NCI-H82 (cell line): ENCODE measurements around the gene SFXN2.
"Not testable (repeated sequence)": the region's sequence is repeated elsewhere in the genome, so short reads cannot be mapped to it uniquely, and the experiment has no call there.

Experiments used
- DNase-seq: peaks from one replicate; lab custom pipeline; 2025; lab: John Stamatoyannopoulos, UW

SFXN2 gene

GRCh38 chr10:102681696-102682095 is 32.7 kb upstream of the SFXN2 start:
- DNase-seq: no peak

DNA sequence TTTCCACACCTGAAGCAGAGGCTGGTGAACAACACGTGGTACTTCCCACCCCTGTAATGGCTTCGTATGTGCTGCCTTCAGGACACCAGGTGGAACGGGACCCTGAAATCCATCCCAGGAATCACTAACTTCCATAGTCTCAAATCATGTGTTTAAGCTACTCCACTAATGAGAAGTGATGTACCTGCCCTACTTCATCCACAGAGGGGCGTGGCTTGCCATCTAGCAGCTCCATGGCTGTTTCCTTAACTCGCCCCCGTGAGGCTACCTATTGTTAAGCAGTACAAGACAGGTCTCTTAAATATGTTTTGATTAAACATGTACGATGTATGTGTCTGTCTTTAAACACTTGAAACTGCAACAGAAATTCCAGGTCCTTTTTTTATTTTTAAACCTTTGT is 32.0 kb upstream of the SFXN2 start:
- no peak for DNase-seq

DNA sequence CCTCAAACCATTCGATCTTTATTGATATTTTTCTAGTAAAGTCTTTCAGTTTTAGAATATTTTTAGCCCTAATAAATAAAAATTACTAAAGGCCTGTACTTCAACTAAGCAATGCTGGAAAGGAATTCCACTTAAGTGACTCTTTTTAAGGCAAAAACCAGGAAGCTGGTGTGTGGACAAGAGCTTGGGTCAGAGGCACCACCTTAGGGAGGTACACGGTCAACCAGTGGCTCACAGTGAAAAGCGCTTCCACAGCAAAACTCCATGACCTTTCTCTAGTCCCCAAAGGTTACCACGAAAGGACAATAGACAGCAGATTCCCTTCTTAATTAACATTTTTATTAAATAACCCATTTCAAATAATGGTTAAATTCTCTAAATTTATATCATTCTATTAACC is 31.5 kb upstream of the SFXN2 start:
- no peak for DNase-seq

GRCh38 chr10:102683736-102684135 is 30.7 kb upstream of the SFXN2 start:
- peak; percentile 45 for DNase-seq

GRCh38 chr10:102691285-102692066 is 23.0 kb upstream of the SFXN2 start:
- no peak for DNase-seq

DNA sequence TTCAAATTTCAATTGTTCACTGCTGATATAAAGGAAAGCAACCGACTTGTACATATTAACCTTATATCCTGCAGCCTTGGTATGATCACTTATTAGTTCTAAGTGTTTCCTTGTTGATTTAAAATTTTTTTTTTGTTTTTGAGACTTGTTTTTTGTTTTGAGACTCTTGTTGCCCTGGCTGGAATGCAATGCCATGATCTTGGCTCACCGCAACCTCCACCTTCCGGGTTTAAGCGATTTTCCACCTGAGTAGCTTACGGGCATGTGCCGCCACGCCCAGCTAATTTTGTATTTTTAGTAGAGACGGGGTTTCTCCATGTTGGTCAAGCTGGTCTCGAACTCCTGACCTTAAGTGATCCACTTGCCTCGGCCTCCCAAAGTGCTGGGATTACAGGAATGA is 19.0 kb upstream of the SFXN2 start:
- not testable (repeated sequence) for DNase-seq

DNA sequence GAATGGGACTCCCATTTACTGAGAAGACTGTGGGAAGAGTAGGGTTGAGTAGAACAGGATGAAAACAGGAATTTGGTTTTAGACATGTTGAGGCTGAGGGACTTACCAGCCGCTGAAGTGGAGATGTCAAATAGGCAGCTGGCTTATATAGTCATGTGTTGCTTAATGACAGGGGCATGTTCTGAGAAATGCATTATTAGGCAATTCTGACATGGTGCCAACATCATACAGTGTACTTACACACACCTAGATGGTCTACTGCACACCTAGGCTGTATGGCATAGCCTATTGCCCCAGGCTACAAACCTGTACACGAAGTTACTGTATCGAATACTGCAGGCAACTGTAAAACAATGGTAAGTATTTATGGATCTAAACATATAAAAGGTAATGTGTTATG is 17.7 kb upstream of the SFXN2 start:
- no peak for DNase-seq

GRCh38 chr10:102698894-102699293 is 15.5 kb upstream of the SFXN2 start:
- DNase-seq: no peak

DNA sequence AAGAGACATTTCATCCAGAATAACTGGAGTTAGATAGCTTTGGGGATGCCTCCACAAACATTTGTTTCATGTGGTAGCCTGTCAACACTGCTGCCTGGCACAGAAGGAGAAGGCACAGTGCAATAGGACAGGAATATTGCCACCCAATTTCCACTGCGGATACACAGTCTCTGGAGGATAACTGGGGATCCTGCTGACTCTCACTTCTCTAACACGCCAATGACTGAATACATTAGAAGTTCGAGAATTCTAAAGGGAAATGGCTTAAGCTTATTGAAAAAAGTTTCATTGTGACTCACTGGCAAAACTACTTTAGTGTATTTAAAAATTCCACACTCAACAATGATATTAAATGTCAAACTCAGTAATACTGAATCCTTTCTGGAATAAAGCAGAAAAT is 13.2 kb upstream of the SFXN2 start:
- DNase-seq: no peak

DNA sequence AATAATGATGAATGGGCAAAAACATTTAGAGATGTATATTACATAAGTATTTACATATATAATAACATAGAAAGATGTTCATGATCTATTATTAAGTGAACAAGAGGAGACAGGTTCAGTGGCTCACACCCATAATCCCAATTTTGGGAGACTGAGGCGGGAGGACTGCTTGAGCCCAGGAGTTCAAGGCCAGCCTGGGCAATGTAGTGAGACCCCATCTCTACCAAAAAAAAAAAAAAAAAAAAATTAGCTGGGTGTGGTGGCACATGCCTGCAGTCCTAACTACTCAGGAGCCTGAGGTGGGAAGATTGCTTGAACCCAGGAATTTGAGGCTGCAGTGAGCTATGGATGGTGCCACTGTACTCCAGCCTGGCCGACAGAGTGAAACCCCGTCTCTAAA is 12.6 kb upstream of the SFXN2 start:
- DNase-seq: no peak

DNA sequence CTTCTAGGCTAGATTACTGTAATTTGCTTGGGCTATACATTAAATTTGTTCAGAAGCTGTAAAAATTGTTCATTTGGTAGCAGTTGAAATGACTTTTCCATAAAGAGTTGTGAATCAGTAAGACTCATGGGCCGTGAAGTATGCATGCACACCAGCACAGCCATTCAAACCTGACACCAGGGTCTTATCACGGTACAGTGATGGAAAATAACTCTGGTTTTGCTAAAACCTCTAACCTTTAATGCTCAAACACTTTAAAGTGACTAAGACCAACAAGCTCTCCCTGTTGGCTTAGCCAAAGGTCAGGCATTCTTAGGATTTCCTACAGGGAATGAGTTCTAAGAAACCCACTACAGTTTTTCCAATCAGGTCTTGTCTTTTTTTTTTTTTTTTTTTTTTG is 11.7 kb upstream of the SFXN2 start:
- no peak for DNase-seq

- DNase-seq: no peak
Observed at GRCh38 chr10:102704915-102705314, 9.5 kb upstream of the SFXN2 start.

DNA sequence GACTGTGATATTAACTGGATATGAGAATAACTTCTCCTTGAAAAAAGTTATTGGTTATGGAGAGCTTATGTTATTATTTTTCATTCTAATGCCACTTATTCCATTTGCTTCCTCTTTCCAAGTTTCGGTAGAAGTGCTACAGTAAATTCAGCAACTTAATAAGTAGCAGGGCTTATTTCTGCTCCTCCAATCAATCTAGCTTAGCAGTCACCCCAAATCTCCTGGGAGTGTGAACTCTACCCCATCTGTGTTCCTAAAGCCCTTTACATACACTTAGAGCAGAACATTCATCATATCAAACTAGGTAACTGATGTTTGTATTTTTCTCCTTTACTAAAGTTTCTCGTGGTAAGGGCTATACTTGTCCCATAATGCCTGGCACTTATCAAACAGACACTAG is 8.9 kb upstream of the SFXN2 start:
- DNase-seq: peak; percentile 76

DNA sequence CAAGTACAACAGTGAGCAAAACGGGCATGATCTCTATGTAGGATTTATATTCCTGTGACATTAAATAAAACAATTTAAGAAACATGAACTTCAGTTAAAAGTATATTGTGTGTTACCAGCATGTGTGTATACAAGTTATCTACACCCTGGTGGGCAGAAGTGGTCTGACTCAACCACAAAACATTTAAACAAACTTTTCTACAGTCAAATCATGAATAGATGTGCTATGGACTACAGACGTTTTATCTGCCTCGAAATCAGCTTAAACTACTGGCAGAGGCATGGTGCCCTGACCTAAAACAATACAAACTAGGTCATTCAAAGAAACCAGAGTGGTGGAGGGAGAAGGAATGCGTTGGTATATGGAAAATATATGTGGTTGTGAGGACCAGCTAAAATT is 3.8 kb upstream of the SFXN2 start:
- DNase-seq: no peak

DNA sequence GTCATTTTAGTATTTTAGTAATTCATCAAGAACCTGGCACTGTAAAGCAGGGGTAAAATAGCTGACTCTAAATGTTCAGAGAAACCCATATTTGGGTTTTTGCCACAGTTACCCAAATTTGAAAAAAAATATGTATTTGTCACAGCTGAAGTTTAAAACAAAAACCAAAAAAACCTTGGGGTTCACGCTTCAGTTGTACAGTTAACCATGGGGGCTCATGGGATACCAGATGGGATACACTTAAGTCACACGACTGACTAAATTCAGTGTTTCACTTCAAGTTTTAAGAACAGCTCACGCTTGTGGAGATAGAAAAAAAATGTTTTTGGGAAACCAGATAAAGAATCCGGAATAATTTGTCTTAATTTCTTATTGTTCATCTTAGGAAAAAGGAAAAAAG is 2.3 kb upstream of the SFXN2 start:
- DNase-seq: no peak

DNA sequence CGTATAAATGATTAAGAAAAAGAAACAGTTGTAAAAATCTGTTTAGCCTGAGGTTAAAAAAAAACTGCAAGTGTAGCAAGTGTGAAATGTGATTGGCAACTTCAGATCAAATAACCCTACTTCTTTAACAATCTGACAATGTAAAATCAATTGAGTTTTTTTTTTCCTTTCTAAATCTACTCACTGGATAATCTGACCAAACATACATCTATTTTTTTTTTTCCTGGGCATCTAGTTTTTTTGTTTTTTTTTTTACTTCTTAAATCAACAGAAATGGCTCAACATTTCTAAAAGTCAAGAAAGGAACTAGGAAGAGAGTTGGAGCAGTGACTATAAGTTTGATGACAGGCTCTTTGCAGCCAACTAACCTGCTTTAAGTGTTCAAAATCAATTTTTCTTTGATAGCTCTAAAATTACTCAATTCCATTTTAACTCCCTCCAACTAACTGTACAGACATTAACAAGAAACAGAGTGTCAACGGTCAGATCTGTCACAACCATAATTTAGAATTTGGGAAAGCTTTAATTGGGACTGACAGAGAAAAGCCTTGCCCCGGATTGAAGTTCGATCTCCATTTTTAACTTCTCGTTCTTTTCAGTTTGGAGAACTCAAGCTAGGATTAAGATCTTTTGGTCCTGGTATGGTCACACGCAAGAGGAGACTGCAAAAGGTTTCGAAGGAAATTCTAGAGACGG is 1.4 kb upstream of the SFXN2 start:
- peak; percentile 36 for DNase-seq

DNA sequence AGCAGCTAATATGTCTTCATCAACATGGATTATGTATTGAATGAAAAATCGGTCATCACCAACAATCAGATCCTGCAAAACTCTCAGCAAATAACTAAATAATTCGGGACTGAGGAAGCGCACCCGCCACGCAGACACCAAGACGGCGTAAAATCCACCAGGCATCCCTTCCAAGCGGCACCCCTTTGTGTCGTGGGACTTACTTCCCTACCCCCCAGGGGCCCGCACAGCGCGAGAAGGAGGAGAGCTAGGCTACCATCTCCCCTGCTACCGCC is 960 bp upstream of the SFXN2 start:
- no peak for DNase-seq

DNA sequence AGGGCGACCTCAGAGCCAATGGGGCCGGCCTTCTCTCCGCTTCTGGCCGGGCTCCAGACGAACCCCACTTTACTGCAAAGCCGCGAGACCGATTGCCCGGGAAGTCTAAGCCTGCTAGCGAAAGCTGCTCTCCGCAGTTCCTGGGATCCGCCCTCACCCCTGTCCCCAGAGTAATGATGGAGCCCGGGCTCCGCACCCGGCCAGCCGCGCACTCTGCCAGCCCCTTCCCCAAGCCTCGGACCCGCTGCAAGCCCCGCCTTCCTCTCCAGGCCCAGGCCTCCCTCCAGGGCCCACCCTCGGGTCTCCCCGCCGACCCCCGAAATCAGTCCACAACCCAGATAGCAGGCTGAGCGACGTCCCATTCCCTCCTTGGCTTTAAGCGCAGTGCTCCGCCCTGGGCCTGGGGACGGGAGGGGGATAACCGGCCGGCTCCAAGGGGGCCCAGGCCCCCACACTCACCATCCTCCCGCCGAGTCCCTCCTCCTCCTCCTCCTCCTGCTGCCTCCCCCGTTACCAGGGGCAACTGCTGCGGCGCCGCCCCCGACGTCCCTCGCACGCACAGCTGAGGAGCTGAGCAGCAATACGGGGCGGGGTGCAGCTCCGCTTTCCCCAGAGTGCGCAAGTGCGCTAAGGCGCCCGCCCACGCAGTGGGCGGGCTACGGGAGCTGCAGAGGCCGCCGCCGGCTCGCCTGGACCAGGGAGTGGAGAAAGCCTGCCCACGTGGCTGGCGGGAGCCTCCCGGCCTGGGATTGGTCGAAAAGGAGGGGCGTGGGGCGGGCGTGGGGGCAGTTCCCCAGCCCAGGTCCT is 419 bp upstream of the SFXN2 start, which contains the start of gene ARL3:
Gene ARL3, minus strand, starts transcription at position 584 of the 807 bp plus-strand sequence. Its CDS starts 122 bp downstream, at position 462.
- peak; percentile 99 for DNase-seq

- no peak for DNase-seq
Observed at GRCh38 chr10:102715880-102716279, 1.4 kb downstream of the SFXN2 start.

- peak; percentile 28 for DNase-seq
Observed at GRCh38 chr10:102716900-102717565, 2.6 kb downstream of the SFXN2 start.

DNA sequence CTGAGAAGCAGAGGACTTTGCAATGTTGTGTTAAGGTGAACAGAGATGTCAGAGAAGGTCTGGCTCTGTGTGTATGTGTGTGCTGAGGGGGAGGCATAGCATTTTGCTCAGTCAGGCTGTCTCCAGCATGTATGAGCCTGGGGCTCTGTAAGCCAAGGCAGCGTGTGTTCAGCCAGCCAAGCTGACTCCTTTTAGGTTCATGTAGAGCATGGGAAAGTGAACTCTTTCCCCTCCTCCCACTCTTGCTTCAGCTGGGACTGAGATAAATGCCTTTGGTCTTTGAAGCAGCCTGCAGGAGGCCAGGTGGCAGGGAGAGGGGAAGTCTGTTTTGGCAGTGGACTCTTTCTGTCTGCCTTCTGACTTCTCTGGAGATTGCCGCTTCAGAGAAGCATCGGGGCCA is 3.8 kb downstream of the SFXN2 start:
- DNase-seq: peak; percentile 47

- DNase-seq: no peak
Observed at GRCh38 chr10:102720337-102720736, 5.9 kb downstream of the SFXN2 start.
